ENCODE measurements around the gene TUT7. TPM values are rescaled to one million over a fixed set of nuclear protein-coding genes. Genes with fewer than 3 reads are reported as not detected.
A peak's percentile ranks its signal among the peaks of the same experiment; 100 is the strongest.

The TUT7 gene
- total RNA-seq, 2 experiments from 2014 or later: 18.0 to 18.3 TPM

GRCh38 chr9:86354818-86355309 lies 654 bp upstream of the TUT7 start:
- H3K4me3 Mint-ChIP-seq: peak overlapping the region; percentile 91
- peak overlapping the region; percentile 80 for H3K27ac Mint-ChIP-seq
- H3K27me3 Mint-ChIP-seq: no peaks in the 10 kb centered on the region
- no peak for DNase-seq
- peaks cover 15% of the 10 kb centered on the region for H3K36me3 Mint-ChIP-seq
- peaks cover 28% of the 10 kb centered on the region for H3K4me1 Mint-ChIP-seq
- no peaks in the 10 kb centered on the region for H3K9me3 Mint-ChIP-seq

DNA sequence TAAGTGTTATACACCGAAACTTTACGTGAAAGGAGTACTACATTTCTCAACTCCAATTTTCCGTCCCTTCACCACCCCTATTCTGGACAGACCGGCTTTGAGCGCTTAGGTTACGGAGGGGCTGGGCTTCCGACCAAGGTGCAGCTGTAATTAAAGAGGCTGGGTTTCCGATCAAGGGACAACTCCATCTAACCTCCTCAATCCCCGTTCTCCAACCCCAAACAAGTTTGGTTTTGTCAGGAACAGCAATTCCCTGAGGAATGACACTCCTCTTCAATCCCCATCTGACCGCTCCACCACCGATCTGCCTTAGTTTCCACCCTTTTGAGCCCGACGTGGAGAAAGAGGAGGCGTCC lies 577 bp downstream of the TUT7 start:
- peaks cover 22% of the 10 kb centered on the region for H3K36me3 Mint-ChIP-seq
- H3K9me3 Mint-ChIP-seq: peaks cover 2% of the 10 kb centered on the region
- H3K27ac Mint-ChIP-seq: peak overlapping the region; percentile 94
- no peaks in the 10 kb centered on the region for H3K27me3 Mint-ChIP-seq
- H3K4me1 Mint-ChIP-seq: peaks cover 32% of the 10 kb centered on the region
- H3K4me3 Mint-ChIP-seq: peak overlapping the region; percentile 91
- DNase-seq: peak; percentile 32

- no peak for DNase-seq
- H3K9me3 Mint-ChIP-seq: peaks cover 6% of the 10 kb centered on the region
- H3K36me3 Mint-ChIP-seq: peaks cover 30% of the 10 kb centered on the region
- H3K27me3 Mint-ChIP-seq: no peaks in the 10 kb centered on the region
- peak overlapping the region; percentile 91 for H3K4me3 Mint-ChIP-seq
- peaks cover 40% of the 10 kb centered on the region for H3K4me1 Mint-ChIP-seq
- H3K27ac Mint-ChIP-seq: peak overlapping the region; percentile 94
Measured at GRCh38 chr9:86352440-86353077, 1.7 kb downstream of the TUT7 start.

DNA sequence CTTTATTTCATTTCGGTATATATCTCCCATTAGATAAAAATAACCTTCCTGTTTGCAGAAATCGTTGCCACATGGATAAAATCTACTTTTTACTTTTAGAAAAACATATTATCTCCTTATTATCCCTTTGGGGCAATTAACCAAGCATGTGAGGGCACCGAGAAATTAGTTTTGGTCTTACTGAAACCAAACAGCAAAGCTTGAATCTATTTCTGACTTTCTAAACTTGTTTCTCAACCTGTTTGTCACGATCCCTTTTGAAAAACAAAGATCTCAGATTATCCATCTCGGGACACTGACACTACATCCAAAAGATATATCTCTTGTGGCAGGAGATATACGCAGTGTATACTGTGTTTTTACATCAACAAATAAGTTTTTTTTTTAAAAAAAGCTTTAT lies 2.3 kb downstream of the TUT7 start:
- no peak for DNase-seq
- H3K27ac Mint-ChIP-seq: peak overlapping the region; percentile 79
- H3K4me1 Mint-ChIP-seq: peaks cover 41% of the 10 kb centered on the region
- peaks cover 6% of the 10 kb centered on the region for H3K9me3 Mint-ChIP-seq
- H3K27me3 Mint-ChIP-seq: no peaks in the 10 kb centered on the region
- peaks cover 30% of the 10 kb centered on the region for H3K36me3 Mint-ChIP-seq
- peak overlapping the region; percentile 70 for H3K4me3 Mint-ChIP-seq

DNA sequence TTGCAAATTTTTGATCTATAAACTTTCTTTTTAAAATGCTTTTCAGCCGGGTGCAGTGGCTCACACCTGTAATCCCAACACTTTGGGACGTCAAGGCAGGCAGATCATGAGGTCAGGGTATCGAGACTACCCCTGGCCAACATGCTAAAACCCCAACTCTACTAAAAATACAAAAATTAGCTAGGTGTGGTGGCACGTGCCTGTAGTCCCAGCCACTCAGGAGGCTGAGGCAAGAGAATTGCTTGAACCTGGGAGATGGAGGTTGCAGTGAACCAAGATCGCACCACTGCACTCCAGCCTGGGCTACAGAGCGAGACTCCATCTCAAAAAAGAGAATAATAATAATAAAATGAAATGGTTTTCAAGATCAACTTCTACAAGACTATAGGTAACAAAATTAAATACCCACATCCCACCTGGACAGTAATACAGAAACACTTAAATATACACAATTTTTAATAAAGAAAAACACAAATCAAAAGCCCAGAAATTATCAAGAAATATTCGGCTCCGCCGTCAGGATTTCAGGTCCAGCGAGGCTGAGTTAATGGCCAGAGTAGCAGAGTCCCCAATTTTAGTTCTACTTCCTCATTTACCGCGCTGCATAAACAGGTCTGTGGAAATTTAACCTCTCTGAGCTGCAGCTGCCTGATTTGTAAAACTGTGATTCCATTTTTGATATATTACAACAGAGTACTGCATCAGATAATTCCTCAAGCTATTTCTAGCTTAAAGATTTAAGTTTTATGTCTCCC lies 4.0 kb downstream of the TUT7 start:
- Mint-ChIP-seq H3K27ac (no peak overlapping the region), H3K4me1 (peaks cover 50% of the 10 kb centered on the region), H3K4me3 (peak overlapping the region; percentile 64), H3K9me3 (peaks cover 6% of the 10 kb centered on the region), H3K36me3 (peaks cover 35% of the 10 kb centered on the region), H3K27me3 (no peaks in the 10 kb centered on the region)
- no peak for DNase-seq

- no peak for DNase-seq
- H3K4me1 Mint-ChIP-seq: peaks cover 50% of the 10 kb centered on the region
- H3K9me3 Mint-ChIP-seq: peaks cover 6% of the 10 kb centered on the region
- H3K4me3 Mint-ChIP-seq: no peak overlapping the region
- H3K27ac Mint-ChIP-seq: no peak overlapping the region
- H3K27me3 Mint-ChIP-seq: no peaks in the 10 kb centered on the region
- H3K36me3 Mint-ChIP-seq: peaks cover 41% of the 10 kb centered on the region
Measured at GRCh38 chr9:86349271-86349670, 4.9 kb downstream of the TUT7 start.

DNA sequence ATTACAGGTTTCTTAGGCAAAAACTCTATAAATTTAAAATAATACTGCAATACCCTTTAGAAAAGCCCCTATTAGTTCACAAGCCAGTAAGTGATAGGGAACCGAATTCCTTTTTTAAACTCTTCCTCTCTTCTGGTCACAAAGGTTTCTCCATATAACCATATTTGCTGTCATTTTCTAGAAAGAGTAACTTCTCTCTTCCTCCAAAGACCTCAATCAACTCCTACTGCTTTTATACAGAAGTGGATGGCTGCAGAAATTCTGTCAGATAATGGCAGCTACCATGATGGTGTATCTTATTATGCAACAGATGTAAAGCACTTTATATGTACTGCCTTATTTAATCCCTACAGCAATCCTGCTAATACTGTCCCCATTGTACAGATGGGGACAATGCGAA lies 6.2 kb downstream of the TUT7 start:
- H3K27me3 Mint-ChIP-seq: no peaks in the 10 kb centered on the region
- H3K36me3 Mint-ChIP-seq: peaks cover 38% of the 10 kb centered on the region
- H3K4me1 Mint-ChIP-seq: peaks cover 48% of the 10 kb centered on the region
- H3K27ac Mint-ChIP-seq: peak overlapping the region; percentile 29
- H3K4me3 Mint-ChIP-seq: no peak overlapping the region
- DNase-seq: no peak
- H3K9me3 Mint-ChIP-seq: peaks cover 6% of the 10 kb centered on the region

- H3K27me3 Mint-ChIP-seq: no peaks in the 10 kb centered on the region
- peaks cover 41% of the 10 kb centered on the region for H3K4me1 Mint-ChIP-seq
- DNase-seq: no peak
- H3K27ac Mint-ChIP-seq: no peak overlapping the region
- H3K9me3 Mint-ChIP-seq: peaks cover 6% of the 10 kb centered on the region
- H3K4me3 Mint-ChIP-seq: no peak overlapping the region
- peaks cover 46% of the 10 kb centered on the region for H3K36me3 Mint-ChIP-seq
Measured at GRCh38 chr9:86344818-86345217, 9.4 kb downstream of the TUT7 start.

DNA sequence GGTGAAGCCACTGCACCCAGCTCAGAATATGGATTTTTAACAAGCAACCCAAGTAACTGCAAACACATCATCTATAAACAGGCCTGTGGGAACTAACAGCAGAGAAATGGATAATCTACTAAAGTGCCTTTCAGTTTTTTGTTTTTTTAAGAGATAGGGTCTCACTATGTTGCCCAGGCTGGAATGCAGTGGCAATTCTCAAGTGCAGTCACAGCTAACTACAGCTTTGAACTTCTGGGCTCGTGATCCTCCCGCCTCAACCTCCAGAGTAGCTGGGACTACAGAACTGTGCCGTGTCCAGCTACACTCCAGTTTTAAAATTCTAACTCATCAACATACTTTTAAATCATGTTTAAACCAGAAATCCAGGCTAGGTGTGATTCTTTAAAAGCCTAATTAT lies 11.9 kb downstream of the TUT7 start:
- Mint-ChIP-seq H3K4me3 (no peak overlapping the region), H3K4me1 (peaks cover 47% of the 10 kb centered on the region), H3K36me3 (peaks cover 41% of the 10 kb centered on the region), H3K9me3 (no peaks in the 10 kb centered on the region), H3K27ac (no peak overlapping the region), H3K27me3 (no peaks in the 10 kb centered on the region)
- DNase-seq: no peak

DNA sequence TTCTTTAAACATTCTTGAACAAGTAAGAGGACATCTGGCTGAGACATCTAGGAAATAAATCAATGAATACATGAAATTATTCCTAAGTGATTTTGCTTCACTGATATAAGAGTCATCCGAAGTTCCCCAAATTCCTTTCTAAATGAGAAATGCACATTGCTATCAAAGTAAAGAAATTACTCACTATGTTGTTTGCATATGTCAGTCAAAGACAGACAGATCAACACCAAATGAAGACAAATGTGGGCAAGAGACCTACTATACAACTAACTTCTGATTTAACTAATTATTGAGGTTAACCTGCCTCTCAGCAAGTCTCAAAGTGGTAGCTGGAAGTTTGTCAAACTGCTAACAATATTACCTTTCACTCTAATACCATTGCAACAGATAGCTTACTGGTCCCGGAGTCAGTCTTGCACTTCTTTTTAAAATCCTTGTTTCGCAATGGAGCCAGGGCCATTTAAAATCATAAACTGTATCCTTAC lies 13.2 kb downstream of the TUT7 start:
- H3K4me3 Mint-ChIP-seq: no peak overlapping the region
- H3K27ac Mint-ChIP-seq: no peak overlapping the region

GRCh38 chr9:86340356-86341006 lies 13.7 kb downstream of the TUT7 start:
- Mint-ChIP-seq H3K4me1 (peaks cover 48% of the 10 kb centered on the region), H3K4me3 (no peak overlapping the region), H3K9me3 (no peaks in the 10 kb centered on the region), H3K36me3 (peaks cover 52% of the 10 kb centered on the region), H3K27ac (no peak overlapping the region), H3K27me3 (no peaks in the 10 kb centered on the region)
- DNase-seq: no peak

More for the DNA sequence above, 13.2 kb downstream of the TUT7 start:
- Mint-ChIP-seq H3K9me3 (no peaks in the 10 kb centered on the region), H3K27me3 (no peaks in the 10 kb centered on the region), H3K36me3 (peaks cover 46% of the 10 kb centered on the region), H3K4me1 (peaks cover 50% of the 10 kb centered on the region)
- no peak for DNase-seq

DNA sequence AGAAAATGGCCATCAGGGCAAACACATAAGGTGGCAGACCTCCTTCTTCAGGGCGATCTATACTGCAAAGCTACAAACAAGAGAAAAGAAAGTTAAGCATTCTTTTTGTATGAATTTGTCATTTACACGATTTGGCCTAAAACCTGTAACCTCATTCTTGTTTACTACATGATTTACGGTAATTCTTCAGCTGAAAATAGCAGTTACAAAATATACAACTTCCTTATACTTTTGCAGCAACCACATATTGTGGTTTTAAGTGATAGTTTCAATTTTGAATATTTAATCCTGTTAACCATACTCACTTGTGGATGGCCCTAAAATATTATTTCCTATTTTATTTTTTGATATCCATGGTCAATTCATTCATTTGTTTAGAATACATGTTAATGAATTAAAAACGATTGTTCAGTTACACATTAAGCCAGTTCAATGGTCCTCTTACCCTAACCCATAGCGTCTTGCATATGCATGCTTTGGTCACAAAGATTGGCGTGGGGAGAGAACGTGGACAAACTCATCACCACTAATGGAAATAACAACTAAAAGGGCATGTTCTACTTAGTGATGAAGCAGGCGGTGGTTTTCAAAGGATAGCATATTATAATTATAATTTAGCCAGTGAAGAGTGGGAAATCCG lies 16.6 kb downstream of the TUT7 start:
- H3K27me3 Mint-ChIP-seq: no peaks in the 10 kb centered on the region
- peak overlapping the region; percentile 79 for H3K27ac Mint-ChIP-seq

GRCh38 chr9:86336058-86336457 lies 18.2 kb downstream of the TUT7 start:
- peaks cover 65% of the 10 kb centered on the region for H3K36me3 Mint-ChIP-seq
- H3K4me3 Mint-ChIP-seq: no peak overlapping the region
- DNase-seq: no peak
- no peaks in the 10 kb centered on the region for H3K27me3 Mint-ChIP-seq
- peaks cover 37% of the 10 kb centered on the region for H3K4me1 Mint-ChIP-seq
- H3K27ac Mint-ChIP-seq: no peak overlapping the region
- peaks cover 1% of the 10 kb centered on the region for H3K9me3 Mint-ChIP-seq

More for the DNA sequence above, 16.6 kb downstream of the TUT7 start:
- Mint-ChIP-seq H3K36me3 (peaks cover 69% of the 10 kb centered on the region), H3K9me3 (peaks cover 1% of the 10 kb centered on the region), H3K4me3 (peak overlapping the region; percentile 70), H3K4me1 (peaks cover 41% of the 10 kb centered on the region)
- DNase-seq: no peak

GRCh38 chr9:86333651-86334050 lies 20.6 kb downstream of the TUT7 start:
- no peak for DNase-seq
- H3K36me3 Mint-ChIP-seq: peaks cover 57% of the 10 kb centered on the region
- H3K27me3 Mint-ChIP-seq: no peaks in the 10 kb centered on the region
- H3K9me3 Mint-ChIP-seq: peaks cover 1% of the 10 kb centered on the region
- no peak overlapping the region for H3K27ac Mint-ChIP-seq
- H3K4me3 Mint-ChIP-seq: no peak overlapping the region
- peaks cover 22% of the 10 kb centered on the region for H3K4me1 Mint-ChIP-seq

DNA sequence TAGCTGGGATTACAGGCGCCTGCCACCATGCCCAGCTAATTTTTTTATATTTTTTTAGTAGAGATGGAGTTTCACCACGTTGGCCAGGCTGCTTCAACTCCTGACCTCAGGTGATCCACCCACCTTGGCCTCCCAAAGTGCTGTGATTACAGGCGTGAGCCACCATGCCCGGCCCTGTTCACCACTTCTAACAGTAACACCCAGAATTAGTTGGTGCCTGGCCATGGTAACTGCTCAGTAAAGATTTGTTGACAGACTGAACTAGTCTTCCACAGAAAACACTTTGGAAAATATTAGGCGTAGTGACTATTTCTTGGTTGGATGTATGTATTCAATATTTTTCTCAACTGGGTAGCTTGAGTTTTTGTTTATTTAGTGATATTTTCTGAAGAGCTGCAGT lies 24.0 kb downstream of the TUT7 start:
- Mint-ChIP-seq H3K27ac (no peak overlapping the region), H3K4me1 (peaks cover 2% of the 10 kb centered on the region), H3K27me3 (no peaks in the 10 kb centered on the region), H3K36me3 (peaks cover 36% of the 10 kb centered on the region), H3K4me3 (no peak overlapping the region), H3K9me3 (peaks cover 1% of the 10 kb centered on the region)
- no peak for DNase-seq

Measured in activated naive CD8-positive, alpha-beta T cell treated with anti-CD3 and anti-CD28 coated beads for 36 hours (primary cell).